HepG2 (cell line): Measurements from ENCODE around the gene ZNF491. TPM values are rescaled to one million over a fixed set of nuclear protein-coding genes. Genes with fewer than 3 reads are reported as not detected.

Experiments
- FOXK1 ChIP-seq: sonication (generic); formaldehyde crosslinking; IDR thresholded peaks from 2 replicates; pipeline ENCODE4 v1.4.0; 2020; ENCODE audit warnings: low read depth, missing genetic modification reagents, borderline replicate concordance
- PATZ1 ChIP-seq: sonication (generic); formaldehyde crosslinking; IDR thresholded peaks from 2 replicates; pipeline ENCODE4 v1.4.0; 2020; ENCODE audit warnings: missing genetic modification reagents
- POGK ChIP-seq: sonication (generic); formaldehyde crosslinking; conservative IDR thresholded peaks from 2 replicates; pipeline ENCODE4 v1.8.0; 2022; ENCODE audit warnings: mild to moderate bottlenecking, moderate library complexity, missing genetic modification reagents
- ZNF710 ChIP-seq: sonication (generic); formaldehyde crosslinking; IDR thresholded peaks from 2 replicates; pipeline ENCODE4 v1.5.0; 2020; ENCODE audit warnings: mild to moderate bottlenecking, missing genetic modification reagents, borderline replicate concordance
- ZXDC ChIP-seq: sonication (generic); formaldehyde crosslinking; IDR thresholded peaks from 2 replicates; pipeline ENCODE4 v1.5.0; 2020; ENCODE audit warnings: mild to moderate bottlenecking, missing genetic modification reagents
- polyA plus RNA-seq, 8 experiments: library from polyadenylated mRNA; depleted of rRNA in 3 of 8; stranded (reverse) in 7 of 8; unstranded in 1 of 8; fragments of >200 nt; fragmentation: Illumina TruSeq in 4 of 8; extraction: Trizol in 4 of 8; gene quantifications; 2 replicates each; pipeline versions ENCODE4 v1.2.1 to v1.2.3, GENCODE V29; 2011 to 2016; ENCODE audit warnings: low read depth in 4 of 8, missing spikeins in 1 of 8, mixed read lengths in 1 of 8; ENCODE audit not compliant: insufficient read depth in 1 of 8
- total RNA-seq, 5 experiments: library from RNA; depleted of rRNA; stranded (reverse); fragments of >200 nt; fragmentation: Illumina TruSeq; extraction: Trizol; gene quantifications; 2 replicates each; pipeline ENCODE4 v1.2.3, GENCODE V29; 2016; ENCODE audit warnings: low read depth in 1 of 5

ZNF491 gene
- total and polyA plus RNA-seq, 2 of the 13 experiments (the other 11 are each of a cell fraction or from before 2014, with no cell fraction given) = 0.57 to 2.2 TPM

GRCh38 chr19:11797491-11797890 is 832 bp upstream of the ZNF491 start (continued):
- TF ChIP-seq PATZ1 (CRISPR knock-in tag) = peak; percentile 39; the same call in 1 of the 2 replicates
- TF ChIP-seq ZXDC (CRISPR knock-in tag) = no peak
- peak; percentile 73 for TF ChIP-seq ZNF710 (CRISPR knock-in tag)
- 0 out of 2 replicates have a peak, but pooled peaks have one; percentile 37 for TF ChIP-seq FOXK1 (CRISPR knock-in tag)
- 0 out of 2 replicates have a peak, but pooled peaks have one; percentile 29 for TF ChIP-seq POGK (CRISPR knock-in tag)
